ENCODE data around the gene ZNF33B.

DNA sequence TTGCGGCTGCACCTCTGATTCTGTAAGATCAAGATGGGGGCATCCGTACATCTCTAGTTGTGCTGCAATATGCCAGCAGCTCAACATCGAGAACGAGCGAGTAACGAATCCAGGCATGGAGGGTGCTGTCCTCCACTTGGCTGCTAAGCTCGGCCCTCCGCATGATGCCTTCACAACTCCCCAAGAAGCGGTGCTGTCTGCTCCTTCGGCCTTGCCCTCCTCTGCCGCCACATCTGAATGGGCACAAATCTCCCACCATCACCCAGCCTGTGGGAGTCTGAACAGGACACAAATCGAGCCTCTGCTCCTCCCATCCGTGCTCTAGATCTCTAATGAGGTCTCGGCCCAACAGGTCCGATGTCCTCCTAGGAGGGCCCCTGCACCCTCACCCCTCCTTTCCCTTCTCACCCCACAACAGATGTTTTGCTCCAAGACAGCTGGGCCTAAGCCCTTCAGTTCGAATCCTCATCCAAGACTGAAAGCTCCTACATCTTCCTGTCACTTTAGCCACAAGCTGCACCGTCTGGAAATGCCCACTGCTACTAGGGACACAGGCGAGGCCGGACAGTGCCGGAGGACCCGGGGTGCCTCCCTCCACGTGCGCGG lies 86.7 kb downstream of the ZNF33B start:
- TF ChIP-seq, protein P1, sequence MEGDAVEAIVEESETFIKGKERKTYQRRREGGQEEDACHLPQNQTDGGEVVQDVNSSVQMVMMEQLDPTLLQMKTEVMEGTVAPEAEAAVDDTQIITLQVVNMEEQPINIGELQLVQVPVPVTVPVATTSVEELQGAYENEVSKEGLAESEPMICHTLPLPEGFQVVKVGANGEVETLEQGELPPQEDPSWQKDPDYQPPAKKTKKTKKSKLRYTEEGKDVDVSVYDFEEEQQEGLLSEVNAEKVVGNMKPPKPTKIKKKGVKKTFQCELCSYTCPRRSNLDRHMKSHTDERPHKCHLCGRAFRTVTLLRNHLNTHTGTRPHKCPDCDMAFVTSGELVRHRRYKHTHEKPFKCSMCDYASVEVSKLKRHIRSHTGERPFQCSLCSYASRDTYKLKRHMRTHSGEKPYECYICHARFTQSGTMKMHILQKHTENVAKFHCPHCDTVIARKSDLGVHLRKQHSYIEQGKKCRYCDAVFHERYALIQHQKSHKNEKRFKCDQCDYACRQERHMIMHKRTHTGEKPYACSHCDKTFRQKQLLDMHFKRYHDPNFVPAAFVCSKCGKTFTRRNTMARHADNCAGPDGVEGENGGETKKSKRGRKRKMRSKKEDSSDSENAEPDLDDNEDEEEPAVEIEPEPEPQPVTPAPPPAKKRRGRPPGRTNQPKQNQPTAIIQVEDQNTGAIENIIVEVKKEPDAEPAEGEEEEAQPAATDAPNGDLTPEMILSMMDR (conservative IDR thresholded peaks at IDR 0.05; ENCODE audit: low read length), result no peak
- TF ChIP-seq EZH2phosphoT487 (IDR thresholded peaks at IDR 0.05; ENCODE audit: borderline replicate concordance, low read depth, low read length), result no peak

Data from OCI-LY7 (cell line).